ENCODE results near the gene SH3GLB1. TPM values are rescaled to one million over a fixed set of nuclear protein-coding genes. Genes with fewer than 3 reads are reported as not detected.

The SH3GLB1 gene
- total RNA-seq, 6 donors from 2014 or later, result 23.9 to 94.6 (median 62.0) TPM

GRCh38 chr1:86741947-86742572, 37.7 kb downstream of the SH3GLB1 start:
- H3K9me3 ChIP-seq, result no peaks in the 10 kb centered on the region
- H3K27ac ChIP-seq, result no peak overlapping the region
- peak in 1 of 2 donors; percentile 37 for DNase-seq
- H3K36me3 ChIP-seq, result peaks cover 15 to 80% (median 47%) of the 10 kb centered on the region in 4 donors
- no peak for ATAC-seq (ENCODE audit: low FRiP score in 2 of 2)
- TF ChIP-seq CTCF (IDR thresholded peaks at IDR 0.05), result peak; percentile 22 to 58 (median 44)
- no peak for TF ChIP-seq POLR2A (IDR thresholded peaks at IDR 0.05)
- no peak overlapping the region for H3K4me3 ChIP-seq
- peaks cover 9 to 15% (median 10%) of the 10 kb centered on the region in 4 donors for H3K4me1 ChIP-seq
- no peaks in the 10 kb centered on the region for H3K27me3 ChIP-seq
- WGBS, 2 donors, result 62 to 64% methylated on average over 6 of the region's 6 CpGs

DNA sequence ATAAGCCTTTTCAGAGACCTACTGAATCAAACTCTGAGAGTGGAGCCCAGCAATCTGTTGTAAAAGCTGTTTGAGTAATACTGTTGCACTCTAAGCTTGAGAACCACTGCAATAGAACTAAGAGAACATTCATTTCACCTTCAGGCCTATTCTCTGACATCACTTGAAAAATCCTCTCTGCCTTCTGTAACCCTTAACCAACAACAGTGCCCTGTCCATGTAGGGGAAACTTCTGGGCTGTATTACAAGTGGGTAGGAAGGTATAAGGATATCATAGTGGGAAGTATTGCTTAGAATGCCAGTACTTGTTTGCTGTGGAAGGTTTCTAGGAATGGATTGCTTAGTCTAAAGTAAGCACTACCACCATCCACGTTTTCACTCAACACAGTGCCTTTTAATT, 42.9 kb downstream of the SH3GLB1 start:
- WGBS, 2 donors, result 57 to 64% methylated on average over 1 of the region's 1 CpG
- no peak overlapping the region for H3K27ac ChIP-seq
- no peaks in the 10 kb centered on the region for H3K27me3 ChIP-seq
- TF ChIP-seq EP300 (IDR thresholded peaks at IDR 0.05) (no peak), POLR2A (IDR thresholded peaks at IDR 0.05) (no peak), CTCF (IDR thresholded peaks at IDR 0.05) (no peak), POLR2AphosphoS5 (IDR thresholded peaks at IDR 0.05) (no peak)
- no peaks in the 10 kb centered on the region for H3K4me1 ChIP-seq
- ATAC-seq (ENCODE audit: low FRiP score in 2 of 2) (no peak), DNase-seq (no peak)
- H3K36me3 ChIP-seq, result peaks cover 11 to 39% (median 27%) of the 10 kb centered on the region in 4 donors
- H3K9me3 ChIP-seq, result no peaks in the 10 kb centered on the region
- H3K4me3 ChIP-seq, result no peak overlapping the region

- no peaks in the 10 kb centered on the region for H3K27me3 ChIP-seq
- no peaks in the 10 kb centered on the region for H3K4me1 ChIP-seq
- no peaks in the 10 kb centered on the region for H3K9me3 ChIP-seq
- no peak overlapping the region for H3K27ac ChIP-seq
- H3K36me3 ChIP-seq, result peaks cover 2 to 24% (median 13%) of the 10 kb centered on the region in 4 donors
- no peak for ATAC-seq (ENCODE audit: low FRiP score in 2 of 2)
- no peak for DNase-seq
- no peak overlapping the region for H3K4me3 ChIP-seq
- TF ChIP-seq POLR2A (IDR thresholded peaks at IDR 0.05) (no peak), POLR2AphosphoS5 (IDR thresholded peaks at IDR 0.05) (no peak), CTCF (IDR thresholded peaks at IDR 0.05) (no peak), EP300 (IDR thresholded peaks at IDR 0.05) (no peak)
- 83 to 93% methylated on average over 4 of the region's 4 CpGs for WGBS, 2 donors
Observed at GRCh38 chr1:86748622-86749373, 44.4 kb downstream of the SH3GLB1 start.

DNA sequence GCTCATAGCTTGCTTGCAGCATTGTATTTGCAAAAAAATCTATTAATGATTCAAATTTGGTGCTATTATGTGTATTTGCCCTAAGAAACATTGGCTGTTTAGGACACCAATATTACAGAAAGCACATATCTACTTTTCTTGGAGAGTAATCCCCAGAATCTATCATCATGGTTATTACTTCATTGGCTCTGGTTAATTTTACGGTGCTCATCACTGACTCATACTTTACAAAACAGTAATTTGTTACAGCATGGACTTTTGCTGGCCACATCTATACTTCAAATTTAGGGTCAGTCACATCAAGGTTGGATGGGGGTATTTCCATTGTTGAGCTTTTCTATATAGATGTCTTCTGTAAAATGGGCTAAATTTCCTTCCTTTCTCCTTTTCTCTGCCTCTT, 45.7 kb downstream of the SH3GLB1 start:
- peaks cover 0 to 12% (median 5%) of the 10 kb centered on the region in 4 donors for H3K36me3 ChIP-seq
- TF ChIP-seq POLR2AphosphoS5 (IDR thresholded peaks at IDR 0.05), result no peak
- TF ChIP-seq EP300 (IDR thresholded peaks at IDR 0.05), result no peak
- no peak for TF ChIP-seq POLR2A (IDR thresholded peaks at IDR 0.05)
- TF ChIP-seq CTCF (IDR thresholded peaks at IDR 0.05), result no peak
- 73 to 81% methylated on average over 1 of the region's 1 CpG for WGBS, 2 donors
- no peak overlapping the region for H3K4me3 ChIP-seq
- no peaks in the 10 kb centered on the region for H3K4me1 ChIP-seq
- DNase-seq (no peak), ATAC-seq (ENCODE audit: low FRiP score in 2 of 2) (no peak)
- no peak overlapping the region for H3K27ac ChIP-seq
- H3K27me3 ChIP-seq, result no peaks in the 10 kb centered on the region
- H3K9me3 ChIP-seq, result no peaks in the 10 kb centered on the region
